NOMO-1 treated with dmso at 0.1 percent for 144 hours (cell line): ENCODE data around the gene RBM45.
A peak's percentile ranks its signal among the peaks of the same experiment; 100 is the strongest.
"Not testable (repeated sequence)": the region's sequence is repeated elsewhere in the genome, so short reads cannot be mapped to it uniquely, and the experiment has no call there.

Source experiments
- DNase-seq: peaks from one replicate; lab custom pipeline; 2025; ENCODE audit not compliant: unreplicated experiment; lab: John Stamatoyannopoulos, UW

The RBM45 gene, protein sequence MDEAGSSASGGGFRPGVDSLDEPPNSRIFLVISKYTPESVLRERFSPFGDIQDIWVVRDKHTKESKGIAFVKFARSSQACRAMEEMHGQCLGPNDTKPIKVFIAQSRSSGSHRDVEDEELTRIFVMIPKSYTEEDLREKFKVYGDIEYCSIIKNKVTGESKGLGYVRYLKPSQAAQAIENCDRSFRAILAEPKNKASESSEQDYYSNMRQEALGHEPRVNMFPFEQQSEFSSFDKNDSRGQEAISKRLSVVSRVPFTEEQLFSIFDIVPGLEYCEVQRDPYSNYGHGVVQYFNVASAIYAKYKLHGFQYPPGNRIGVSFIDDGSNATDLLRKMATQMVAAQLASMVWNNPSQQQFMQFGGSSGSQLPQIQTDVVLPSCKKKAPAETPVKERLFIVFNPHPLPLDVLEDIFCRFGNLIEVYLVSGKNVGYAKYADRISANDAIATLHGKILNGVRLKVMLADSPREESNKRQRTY

DNA sequence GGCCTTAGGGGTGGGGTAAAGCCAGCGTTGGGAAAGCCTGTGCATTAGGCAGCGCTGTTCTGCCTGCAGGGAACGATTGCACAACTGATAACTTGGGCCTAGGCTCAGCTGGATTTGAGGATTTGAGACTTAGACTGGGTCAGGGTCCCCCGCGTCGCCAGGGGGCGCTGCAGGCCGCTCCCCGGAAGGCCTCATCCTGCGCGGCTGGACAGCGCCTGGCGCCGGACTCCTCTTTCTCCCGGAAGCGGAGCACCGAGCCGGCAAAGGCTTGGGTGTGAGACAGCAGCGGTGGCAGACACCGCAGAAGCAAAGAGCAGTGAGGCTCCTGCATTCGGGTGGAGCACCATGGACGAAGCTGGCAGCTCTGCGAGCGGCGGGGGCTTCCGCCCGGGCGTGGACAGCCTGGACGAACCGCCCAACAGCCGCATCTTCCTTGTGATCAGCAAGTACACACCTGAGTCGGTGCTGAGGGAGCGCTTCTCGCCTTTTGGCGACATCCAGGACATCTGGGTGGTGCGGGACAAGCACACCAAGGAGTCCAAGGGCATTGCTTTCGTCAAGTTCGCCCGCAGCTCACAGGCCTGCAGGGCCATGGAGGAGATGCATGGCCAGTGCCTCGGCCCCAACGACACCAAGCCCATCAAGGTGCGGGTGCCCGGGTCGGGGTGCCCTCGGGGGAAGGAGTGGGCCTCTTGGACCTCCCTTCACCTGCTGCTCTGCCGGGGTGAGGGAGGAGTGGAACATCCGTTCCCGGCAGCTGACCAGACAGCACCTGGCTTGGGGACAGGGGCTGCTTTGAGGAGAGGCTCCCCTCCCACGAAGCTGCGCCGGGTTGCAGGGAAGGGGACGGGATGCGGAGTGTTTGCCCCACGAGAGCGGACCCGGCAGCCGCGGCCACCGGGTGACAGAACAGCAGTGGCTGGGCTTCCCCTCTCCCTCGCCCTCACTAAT lies at the start of gene RBM45:
TSS of gene RBM45 (plus strand) at position 236 of the 951 bp plus-strand sequence. CDS start at position 346, 110 bp downstream.
- DNase-seq = peak; percentile 84

DNA sequence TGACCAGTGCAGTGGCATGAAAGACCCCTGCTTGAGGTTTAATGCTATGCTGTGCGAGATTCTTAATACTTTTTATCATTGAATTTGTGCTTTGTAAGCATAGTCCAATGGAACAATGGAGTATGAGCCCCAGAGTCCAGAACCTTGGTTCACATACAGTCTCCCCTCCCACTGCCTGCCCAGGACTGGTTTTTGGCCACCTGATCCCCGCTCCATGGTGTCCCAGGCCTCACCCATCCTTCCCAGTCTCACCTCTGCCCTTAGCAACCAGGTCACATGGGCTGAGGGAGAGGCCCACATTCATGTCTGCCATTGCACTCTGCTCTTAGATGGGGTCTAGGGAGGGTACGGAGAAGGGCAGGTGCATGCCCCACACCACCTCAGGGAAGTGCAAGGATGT lies 45.9 kb upstream of the RBM45 start:
- DNase-seq = no peak

DNA sequence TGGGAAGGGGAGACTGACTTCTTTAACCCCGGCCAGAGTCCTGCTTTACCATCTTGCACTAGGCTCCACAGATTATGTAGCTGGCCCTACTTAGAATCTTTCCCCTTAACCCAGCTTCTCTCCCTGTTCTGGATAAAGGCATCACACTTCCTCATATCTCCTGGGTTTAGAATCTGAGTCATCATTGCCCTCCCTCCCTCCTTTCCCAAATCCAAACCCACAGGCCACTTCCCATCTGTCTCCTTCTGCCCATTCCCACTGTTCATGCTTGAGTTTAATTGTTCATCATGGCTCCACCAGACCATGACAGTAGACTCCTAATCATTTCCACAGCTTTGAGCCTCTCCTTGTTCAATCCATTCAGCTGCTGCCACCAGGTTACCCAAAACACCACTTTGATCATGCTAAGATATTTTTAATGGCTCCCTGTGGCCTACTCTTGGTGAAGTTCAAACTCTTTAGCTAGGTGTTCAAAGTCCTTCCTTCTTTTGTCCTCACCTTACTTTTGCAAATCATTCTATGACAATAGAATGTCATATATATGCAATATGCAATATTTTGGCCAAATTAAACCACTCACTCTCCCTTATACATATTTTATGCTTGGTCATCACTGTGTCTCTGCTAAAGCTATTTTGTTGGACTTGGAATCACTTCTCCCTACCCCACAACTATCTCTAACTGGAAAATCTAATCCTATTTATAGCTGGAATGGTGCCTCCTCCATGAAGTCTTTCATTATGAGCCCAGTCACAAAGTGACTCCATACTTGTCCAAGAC lies 45.2 kb upstream of the RBM45 start:
- no peak for DNase-seq

DNA sequence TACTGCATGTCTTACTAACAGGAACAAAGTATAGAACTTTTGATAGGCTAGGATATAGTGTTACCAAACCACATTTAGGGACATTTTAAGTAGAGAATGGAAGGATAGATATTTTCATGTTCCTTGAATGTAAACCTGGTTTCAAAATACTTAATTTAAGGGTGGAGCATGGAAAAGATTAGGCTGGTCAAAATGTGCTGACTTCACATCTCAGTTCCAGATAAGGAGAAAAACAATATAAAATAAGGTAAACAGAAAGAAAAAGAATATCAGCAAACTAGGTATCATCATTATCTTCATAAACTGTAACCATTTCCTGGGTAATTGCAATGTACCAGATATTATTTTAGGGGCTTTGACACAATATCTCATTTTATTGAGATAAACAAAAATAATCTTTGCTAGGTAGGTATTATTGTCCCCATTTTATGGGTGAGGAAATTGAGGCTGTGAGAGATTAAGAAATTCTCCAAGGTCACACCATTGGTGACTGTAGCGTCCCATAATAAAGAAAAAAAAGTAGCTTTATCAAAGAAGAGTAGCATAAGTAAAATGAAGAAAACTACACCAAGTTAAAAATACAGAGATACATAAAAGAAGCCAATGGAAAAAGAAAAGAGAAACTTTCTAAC lies 43.3 kb upstream of the RBM45 start:
- no peak for DNase-seq

DNA sequence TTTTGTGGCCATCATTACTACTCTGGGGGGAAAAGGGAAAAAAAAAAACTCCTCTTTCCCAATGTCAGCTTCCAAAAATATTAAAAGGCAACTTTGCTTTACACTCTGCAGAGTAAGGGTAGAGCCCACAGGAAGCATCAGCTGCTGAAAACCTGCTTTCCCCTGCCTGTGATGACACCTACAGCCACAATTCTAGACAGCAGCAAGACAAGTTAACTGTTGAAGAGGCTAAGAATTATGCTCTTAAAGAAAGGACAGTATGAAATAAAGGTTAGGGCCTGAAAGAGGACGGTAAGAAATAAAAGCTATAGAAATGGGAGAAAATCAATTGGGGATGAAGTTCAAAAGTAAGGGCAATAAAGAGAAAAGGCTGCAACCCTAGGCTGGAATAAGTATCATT lies 42.7 kb upstream of the RBM45 start:
- no peak for DNase-seq

DNA sequence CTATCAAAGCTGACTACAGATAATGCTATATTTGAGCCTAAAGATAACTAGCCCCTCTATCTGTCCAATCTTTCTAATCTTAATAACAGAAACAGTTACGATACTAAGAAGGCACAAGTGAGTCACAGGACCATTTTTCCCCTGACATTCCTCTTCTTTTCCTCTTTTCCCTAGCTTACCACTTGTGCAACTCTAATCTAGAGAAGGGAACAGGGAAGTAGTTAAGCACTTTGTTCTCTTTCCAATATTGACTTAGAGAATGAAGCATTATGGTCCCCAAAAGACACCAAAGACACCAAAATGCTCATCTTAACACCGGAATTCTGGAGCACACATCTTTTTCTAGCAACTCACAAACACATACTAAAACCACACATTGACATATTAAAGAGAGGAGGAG lies 41.4 kb upstream of the RBM45 start:
- DNase-seq = no peak

DNA sequence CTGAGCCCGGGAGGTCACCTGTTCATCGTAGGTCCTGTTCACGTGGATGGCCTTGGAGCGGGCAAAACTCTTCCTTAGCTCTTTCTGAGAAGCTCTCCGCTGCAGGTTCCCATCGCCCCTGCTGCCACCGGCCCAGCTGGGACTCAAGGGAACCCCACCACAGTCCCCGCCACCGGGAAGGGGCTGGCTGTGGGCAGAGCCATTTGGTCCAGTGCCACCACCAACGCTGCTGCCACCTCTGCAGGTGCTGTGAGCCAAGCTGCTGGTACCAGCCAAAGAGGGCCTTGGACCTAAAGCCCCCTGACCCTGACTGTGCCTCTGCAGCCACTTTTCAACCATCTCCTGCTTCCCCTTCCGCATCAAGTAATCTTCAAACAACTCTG lies 40.2 kb upstream of the RBM45 start:
- DNase-seq = no peak

DNA sequence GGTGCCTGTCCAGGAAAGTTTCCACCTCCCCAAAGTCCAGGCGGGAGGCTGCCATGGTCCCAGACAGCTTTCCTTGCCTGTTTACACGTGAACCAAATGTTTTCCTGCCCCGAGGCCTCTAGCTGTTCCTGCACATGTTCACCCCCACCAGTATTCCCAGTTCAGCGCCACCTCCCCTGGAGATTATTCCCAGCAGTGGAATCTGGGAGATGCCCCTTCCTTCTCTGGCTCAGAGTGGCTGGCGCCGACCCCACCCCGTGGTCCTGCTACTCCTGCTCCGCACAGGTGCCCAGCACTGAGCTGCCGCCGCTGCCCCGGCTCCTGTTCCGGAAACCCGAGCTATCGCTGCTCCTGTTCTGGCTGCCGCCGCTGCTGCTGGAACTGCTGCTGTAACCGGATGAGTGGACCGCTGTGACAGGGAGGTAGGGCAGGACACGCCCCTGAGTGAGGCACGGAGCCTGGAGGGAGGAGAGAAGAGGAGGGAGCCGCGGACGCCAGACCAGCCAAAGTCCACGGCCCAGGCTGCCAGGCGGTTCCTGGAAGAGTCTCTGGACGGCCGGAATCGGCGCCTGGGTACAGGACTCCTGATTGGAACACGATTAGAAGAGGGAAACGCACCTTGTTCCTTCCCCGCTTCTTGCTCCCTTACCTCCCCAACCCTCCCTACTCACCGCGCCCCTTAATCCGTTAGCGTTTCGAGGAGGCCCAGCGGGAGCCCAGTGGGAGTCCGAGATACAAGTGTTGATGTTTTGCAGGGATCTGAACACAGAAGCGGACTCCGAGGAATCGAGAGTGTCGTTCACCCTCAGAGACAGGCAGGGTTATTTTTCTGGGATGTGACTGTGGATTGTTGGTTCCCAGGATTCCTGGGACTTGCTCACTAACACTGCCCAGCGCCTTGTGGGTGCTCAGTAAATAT lies 39.6 kb upstream of the RBM45 start, which contains the start of gene PDE11A:
TSS of gene PDE11A (minus strand) at position 395 of the 919 bp plus-strand sequence. CDS start at position 55, 340 bp downstream.
- peak; percentile 24 for DNase-seq

DNA sequence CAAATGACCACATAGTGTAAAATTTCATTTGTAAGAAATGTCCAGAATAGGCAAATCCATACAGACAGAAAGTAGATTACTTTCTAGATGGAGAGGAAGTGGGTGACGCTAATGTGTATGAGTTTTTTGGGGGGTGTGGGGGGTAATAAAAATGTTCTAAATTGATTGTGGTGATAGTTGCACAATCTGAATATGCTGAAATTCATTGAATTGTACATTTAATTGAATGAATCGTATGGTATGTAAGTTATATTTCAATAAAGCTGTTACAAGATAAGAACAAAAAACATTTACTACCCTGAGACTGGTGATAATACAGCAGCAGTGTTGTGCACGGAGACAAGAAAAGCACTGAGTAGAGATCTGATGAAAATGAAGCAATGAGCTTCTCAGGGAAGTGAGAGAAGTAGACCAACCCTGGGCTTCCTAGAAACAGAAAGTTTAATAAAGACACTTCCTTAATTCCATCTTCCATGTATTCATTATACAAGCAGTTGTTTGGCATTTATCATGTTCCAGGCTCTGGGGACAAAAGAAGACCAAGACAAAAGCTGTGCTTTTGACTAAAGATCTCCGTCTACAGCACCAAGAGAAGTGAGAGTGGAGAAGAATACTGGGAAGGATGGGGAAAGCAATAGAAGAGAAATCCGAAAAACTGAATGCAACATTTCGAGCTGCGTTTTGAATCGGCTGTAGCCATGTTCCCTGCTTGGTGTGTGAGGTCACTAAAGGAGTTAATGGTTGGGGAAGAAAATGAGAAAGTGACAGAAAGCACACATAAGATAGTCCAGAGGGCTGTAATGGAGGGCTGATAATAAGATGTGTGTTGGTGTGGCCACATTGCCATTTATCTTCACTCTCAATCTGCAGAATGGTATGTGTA lies 37.9 kb upstream of the RBM45 start:
- DNase-seq = no peak

DNA sequence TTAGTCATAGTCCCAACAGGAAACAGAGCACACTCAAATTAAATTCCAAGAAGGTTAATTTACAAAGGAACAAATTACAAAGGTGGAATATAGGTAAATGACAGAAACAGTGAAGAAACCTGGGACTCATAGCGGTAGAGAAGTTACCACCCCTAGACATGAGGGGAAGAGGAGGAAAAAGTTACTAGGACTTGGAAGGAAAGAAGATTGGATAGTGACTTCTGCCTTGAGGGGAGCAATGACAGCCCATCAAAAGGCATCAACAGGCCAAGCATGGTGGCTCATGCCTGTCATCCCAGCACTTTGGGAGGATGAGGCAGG lies 37.3 kb upstream of the RBM45 start:
- no peak for DNase-seq

DNA sequence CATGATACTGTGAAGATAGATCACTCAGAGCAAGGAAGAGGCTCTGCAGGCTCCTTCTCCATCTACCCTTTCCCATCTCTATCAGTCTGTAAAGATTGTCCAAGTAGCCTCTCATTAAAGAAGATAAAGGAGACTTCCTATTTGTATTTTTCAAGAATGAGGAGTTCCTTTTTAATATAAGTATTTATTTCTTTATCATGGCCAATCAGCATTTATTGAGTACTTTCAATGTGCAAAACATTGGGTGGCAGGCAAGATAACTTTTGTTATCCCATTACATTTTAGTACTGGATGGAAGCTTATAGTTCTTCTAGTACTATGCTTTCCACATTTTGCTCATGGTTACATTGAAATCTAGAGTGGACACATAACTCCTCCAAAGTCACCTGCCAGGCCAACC lies 36.1 kb upstream of the RBM45 start:
- DNase-seq = no peak

DNA sequence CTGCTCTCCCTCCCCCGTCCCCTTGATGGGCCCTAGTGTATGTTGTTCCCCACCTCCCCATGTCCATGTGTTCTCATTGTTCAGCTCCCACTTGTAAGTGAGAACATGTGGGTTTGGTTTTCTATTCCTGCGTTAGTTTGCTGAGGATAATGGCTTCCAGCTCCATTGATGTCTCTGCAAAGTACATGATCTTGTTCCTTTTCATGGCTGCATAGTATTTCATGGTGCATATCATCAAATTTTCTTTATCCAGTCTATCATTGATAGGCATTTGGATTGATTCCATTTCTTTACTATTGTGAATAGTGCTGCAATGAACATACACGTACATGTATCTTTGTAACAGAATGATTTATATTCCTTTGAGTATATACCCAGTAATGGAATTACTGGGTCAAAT lies 33.0 kb upstream of the RBM45 start:
- not testable (repeated sequence) for DNase-seq

DNA sequence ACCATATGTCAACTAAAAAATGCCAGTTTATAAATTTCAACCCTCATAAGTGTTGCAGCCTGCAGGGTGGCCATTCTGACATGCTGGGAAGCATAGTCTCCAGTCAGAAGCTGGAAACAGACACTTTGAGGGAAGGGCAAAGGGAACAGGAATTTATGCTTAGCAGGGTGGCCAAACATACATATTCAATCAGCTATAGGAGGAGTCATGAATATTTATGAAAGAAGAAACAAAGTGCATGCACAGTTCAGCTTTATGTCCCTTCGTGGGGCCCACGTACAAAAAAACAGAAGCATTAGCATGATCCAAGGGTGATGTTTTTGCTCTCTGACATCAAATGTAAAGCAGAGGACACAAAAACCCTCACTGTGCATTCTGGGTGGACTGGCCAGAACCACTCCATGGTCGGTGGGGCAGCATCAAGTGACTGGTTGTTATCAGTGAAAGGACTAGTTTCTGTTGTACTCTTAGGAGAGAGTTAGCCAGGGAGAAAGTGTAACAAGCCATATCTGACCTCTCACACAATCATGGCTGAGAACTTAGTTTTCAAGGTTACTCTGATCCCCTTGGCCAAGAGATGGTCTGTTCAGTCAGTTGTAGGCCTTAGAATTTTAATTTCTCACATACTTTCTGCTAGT lies 29.7 kb upstream of the RBM45 start:
- no peak for DNase-seq

DNA sequence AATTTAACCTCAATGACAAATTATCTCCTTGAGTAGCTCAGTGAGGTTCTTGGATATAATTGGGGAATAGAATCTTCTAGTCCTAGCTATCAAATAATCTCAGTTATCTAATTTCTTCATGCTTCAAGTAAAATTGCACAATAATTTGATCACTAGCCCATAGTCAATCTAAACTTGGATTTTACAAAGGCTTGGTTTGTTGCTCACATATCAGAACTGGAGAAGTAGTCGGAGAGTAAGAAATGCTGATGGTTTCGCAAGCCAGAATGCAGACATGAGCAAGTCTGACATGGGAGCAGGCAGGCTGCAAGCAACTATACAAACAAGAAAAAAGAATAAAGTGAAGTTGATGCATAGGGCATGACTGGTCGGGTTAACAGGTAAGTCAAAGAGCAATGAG lies 28.0 kb upstream of the RBM45 start:
- DNase-seq = no peak

DNA sequence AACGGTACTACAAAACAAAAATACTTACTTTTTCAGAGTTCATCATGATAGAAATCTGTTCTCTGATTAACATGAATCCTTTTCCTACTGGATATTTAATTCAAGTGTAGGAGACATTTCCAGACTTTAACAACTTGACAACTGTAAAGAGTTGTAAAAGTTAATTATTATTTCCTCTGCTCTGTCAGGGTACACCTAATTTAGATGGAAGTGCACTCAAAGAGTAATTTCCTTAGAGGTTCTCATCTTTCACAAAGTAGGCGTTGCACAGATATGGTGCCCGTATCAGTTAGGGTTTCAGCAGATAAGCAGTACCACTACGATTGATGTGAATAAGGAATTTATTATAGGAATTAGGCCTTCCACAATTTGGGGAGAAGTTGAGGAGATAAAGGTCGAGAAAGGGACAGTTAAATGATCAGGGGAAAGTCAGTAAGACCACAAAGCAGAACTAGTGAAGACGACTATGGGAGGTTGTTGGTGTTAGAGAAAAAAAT lies 23.4 kb upstream of the RBM45 start:
- no peak for DNase-seq

DNA sequence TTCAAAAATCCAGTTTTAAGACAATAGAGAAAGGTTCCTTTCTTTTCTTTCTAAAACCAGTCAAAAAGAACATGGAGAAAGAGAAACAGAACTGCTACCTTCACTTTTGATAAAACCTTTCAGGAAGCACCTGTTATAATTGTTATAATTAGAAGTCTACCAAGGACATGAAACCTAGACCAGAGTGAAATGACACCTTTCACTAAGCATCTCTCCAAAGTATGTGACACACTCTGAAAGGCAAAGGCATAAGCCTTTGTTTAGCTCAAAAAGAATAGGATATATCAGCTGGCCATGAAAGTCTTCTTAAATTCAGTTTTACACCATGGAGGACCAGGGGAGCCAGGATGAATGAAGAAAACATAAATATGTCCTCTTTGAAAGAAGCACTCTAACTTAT lies 18.8 kb upstream of the RBM45 start:
- DNase-seq = no peak

DNA sequence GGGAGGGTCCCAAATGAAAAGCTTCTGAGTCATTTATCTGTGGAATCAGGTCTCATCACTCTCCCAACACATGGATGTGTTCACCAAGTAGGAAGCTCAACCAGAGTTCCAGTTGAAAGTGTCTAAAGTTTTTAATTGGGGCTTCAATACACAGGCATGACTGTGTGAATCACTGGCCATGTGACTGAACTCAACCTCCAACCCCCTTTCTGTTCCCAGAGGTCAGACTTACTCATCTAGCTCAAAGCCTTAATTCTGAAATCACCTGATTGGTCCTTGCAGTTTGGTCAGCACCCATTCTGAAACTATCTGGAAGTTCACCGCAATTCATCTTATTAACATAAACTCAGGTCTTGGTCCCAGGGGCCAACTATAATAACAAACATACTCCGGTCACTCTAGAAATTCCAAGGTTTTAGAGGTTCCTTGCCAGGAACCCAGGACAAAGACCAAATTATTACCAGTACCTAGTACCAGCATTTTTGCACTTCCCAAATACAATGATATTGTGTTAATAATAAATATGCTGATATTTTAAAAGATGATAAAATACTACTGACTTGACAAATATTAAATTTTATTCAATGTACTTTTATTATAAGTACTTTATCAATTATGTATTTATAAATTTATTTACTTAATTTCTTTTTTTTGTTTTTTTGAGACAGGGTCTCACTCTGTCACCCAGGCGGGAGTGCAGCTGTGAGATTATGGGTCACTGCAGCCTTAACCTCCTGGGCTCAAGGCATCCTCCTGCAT lies 10.7 kb upstream of the RBM45 start:
- no peak for DNase-seq
